GM19467 (cell line): ENCODE data around the gene EDC3.
"Not testable (repeated sequence)": the region's sequence is repeated elsewhere in the genome, so short reads cannot be mapped to it uniquely, and the experiment has no call there.

ENCODE experiments used
- ATAC-seq: cut with Tn5 transposase; IDR thresholded peaks from one replicate; pipeline ENCODE4 v1.9.1; 2021; ENCODE audit warnings: mild to moderate bottlenecking, moderate library complexity; ENCODE audit not compliant: unreplicated experiment

The EDC3 gene

DNA sequence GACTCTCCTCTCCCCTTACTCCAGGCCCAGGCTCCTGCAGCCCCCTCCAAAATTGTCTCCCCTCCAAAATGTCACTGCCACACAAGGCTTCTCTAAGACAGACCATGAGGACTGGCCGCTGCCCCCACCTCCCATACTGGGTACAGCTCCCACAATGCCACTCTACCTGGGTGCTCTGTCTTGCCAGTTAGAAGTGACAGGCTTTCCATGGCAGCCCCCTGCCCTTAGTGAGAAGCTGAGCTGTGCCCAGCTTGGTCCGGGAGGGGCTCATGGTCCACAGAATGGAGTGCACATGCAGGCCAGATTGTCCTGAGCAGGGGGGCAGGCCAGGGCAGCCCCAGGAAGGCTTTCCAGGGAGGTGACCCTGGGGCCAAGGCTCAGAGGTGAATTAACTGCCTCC, 83.1 kb downstream of the EDC3 start:
- no peak for ATAC-seq

DNA sequence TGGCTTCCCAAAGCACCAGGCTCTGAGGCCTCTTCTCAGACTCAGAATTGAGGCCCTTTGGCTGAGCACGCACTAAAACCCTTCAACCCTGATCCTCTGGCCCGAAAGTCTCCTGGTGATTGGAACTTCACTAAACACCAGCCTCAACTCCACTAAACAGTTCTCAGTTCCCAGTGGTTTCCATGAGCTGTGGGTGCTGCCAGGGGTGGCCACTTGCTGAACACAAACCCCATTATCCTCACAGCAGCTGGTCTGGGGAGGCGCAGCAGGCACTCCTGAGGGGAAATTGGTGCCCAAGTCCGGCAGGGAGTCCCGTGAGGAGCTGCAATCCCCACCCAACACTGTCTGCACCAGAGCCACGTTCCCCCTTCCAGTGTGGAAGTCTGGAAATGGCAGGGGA, 84.0 kb downstream of the EDC3 start:
- ATAC-seq: no peak

DNA sequence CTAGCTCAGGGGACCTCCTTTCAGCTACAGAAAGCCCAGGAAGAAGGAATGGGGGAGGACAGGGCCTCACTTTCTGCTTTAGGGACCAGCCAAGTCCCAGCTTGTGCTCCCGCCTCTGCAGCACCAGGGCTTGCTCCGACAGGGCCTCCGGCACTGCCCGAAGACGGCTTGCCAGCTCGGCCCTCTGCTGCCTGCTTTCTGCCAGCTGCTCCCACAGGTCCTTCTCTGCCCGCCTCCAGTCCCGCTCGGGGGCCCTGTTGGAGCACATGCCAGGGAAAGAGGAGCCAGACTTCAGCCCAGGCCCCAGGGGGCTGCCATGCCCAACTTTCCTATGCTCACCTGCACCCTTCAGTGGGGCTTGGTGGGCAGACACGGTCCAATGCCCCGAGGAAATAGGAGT, 84.5 kb downstream of the EDC3 start:
- no peak for ATAC-seq

DNA sequence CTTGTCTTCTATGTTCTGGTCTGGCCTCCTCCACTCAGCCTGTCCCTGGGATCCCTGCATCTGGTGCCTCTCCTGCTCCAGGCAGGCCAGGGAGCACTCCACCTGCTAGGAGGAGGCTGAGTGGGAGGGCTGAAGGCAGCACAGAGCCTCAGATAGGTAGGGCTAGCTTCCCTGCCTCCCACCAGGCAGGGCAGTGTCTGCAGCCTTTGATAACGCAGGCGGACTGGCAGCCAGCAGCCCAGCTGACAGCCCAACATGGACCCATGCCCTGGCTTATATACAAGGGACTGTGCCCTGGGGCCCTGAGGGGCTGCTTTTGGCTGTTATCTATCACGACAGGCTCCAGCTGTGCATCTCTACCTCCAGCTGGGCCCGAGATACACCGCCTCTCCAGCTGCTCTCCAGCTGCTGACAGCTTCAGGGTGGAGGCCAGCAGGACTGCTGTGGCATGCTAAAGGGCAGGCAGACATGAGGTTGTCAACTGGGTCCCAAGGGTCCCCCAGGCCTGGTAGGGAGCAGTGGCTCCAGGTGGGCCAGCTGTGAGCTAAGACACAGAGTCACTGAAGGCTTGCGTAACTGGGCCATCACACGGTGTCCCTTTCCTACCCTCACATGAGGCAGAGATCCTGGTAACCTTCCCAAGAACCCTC, 85.4 kb downstream of the EDC3 start:
- no peak for ATAC-seq

DNA sequence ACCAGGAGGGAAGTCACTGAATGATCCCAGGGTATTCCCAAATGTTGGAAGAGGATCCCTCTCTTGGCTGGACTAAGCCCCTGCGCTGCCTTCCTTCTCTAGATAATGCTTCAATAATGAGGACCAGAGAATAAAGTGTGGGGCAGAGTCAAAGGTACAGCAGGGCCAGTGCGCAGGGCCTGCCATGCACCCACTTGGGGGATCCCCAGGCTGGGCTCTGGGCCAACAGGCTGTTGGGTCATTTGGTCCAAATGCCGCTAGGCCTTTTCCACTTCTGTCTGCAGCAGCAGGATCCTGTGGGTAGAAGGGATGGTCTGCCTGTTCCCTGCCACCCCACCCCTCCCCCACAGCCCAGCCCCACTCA, 85.9 kb downstream of the EDC3 start:
- ATAC-seq: no peak

DNA sequence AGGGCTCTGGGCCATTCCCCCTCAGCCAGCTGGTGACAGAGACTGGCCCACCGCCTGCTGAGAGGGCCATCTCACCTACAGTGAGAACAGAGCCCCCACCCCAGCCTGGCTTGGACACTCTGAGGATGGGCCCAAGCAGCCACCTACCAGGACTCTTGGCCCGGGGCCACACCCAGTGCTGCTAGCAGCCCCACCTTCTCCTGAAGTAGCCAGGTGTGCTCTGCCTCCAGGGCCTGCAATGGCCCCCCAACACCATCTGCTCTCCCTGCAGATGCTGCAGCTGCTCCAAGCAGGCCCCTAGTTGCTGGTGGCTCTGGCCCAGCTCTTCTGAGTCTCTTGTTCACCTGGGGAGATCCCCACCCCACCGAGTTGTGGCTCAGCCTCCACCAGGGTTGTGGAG, 87.0 kb downstream of the EDC3 start:
- ATAC-seq: no peak

DNA sequence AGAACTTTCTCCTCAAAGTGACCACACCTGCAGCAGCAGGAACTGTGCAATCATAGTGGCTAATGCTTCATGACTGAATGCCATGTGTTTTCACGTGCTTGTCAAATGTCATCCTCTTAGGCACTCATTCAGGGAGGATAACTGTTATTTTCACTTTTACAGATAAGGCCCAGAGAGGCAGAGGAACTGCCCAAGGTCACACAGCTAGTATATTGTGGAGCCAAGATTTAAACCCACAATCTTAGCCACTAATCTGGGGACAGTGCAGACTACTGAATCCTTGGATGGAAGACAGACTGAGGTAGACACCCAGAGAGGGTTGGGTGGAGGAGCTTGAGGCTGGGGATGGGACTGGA, 90.1 kb downstream of the EDC3 start:
- no peak for ATAC-seq

DNA sequence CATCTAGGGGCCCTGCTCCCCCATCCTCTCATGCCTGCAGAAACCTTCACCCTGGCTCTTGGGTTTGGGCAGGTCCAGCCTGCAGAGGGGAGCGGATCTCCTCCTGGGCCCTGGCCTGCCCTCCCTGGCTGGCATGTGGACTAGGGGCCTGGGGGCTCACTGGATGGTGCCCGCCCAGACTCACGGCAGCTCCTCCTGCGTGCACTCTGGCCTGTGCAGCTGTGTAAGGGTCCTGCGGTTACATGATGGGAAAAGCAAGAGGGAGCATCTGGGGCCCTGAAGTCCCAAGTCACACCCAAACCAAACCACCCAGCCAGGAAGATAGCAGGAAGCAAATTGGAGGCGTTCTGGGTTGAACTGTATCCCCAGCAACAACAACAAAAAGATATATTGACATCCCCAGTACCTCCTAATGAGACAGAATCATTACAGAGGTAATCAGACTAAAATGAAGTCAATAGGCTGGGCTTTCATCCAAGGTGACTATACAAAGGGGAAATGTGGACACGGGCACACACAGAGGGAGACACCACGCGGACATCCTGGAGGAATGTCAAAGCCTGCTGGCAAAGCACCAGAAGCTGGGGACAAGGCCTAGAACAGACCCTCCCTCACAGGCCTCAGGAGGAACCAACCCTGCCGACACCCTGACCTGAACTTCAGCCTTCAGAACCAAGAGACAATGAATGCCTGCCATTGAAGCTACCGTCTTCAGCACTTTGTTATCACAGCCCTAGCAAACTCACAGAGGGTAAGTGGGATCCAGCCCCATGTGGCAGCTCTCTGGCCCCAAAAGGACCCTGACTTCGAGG, 90.6 kb downstream of the EDC3 start:
- ATAC-seq: no peak

DNA sequence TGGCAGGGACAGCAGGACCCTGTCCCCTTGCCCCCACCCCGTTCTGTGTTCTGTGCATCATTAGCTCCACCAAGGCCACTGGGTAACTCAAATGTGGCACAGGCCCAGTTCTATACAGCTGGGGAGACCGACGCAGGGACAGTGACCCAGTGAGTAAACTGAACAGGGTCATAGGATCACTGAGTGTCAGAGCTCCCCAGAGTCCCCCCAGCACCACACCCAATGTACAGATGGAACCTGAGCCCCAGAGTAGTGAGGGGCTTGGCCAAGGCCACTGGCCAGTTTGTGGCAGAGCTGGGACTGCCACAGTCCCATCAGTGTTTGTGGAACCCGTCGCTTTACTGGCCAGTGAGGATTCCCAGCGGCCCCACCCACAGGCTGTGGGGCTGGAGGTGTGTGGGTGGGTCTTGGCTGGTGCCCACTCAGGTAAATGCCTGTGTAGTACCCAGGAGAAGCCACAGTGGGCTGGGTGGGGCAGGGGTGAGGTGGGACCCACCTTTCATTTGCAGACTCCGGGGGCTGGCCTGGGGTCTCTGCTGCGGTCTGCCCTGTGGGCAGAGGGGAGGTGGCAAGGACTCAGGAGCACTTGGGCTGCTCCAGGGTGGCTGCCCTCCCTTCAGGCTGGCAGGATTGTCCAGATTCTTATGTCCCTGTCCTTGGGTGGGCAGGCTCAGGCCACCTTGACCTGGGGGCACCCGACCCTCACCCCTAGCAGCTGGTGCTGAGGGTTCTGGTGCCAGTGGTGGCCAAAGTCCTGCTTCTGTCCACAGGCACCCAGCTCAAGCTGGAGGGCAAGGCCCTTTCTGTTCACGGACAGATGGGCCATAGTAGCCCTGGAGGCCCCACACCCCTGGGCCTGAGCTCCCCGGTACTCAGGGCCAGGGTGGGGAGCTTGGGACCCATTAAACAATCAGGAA, 91.8 kb downstream of the EDC3 start:
- ATAC-seq: no peak

DNA sequence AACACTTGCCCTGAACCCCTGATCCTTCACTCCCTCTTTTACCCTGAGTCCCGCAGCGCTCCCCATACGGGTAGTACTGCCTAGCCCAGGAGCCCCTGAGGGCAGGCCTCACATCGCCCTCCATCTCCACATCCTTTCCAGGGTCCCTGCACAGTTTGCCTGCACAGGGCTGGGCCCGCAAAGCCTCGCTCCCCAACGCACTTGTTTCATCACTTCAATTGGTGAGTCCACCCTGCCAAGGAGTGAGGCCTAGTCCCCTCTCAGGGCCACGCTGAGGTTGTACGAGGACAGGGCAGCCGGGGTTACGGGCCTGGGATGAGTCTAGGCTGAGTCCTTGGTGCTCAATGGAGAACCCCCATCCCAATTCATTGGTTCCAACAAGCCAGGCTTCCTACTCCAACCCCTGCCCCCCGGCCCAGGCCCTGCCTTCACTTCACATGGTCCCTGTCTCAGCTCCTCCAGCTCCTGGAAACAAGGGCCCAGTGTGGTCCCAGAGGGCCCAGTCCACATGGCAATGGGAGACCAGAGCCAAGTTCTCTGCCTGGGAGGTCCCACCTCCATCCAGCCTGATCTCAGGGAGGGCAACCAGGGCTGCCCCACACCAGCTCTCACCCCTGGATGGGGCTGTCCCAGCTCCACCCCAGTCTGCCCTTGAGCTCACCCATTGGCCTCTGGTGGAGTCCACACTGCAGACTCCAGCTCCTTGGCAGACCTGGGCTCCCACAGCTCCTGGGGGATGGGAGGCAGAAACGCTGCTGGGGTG, 92.6 kb downstream of the EDC3 start:
- no peak for ATAC-seq

DNA sequence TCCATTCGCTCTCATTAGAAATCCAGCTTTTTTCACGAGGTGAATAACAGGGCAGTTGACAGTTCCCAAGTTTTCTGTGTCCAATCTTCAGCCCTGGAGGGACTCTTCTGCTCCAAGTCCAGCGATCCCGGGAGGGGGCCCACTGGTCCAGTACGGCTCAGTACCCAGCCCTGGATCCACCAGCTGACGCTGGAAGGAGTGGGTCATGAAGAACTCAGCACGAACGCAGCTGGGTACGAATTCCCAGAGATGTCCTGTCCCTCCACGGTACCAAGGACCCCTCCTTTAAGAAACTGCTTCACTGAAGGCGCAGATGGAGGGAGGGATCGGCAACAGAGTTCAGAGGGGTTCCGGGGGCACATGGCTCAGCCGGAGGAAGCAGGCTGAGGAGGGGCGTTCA, 96.7 kb downstream of the EDC3 start:
- ATAC-seq: no peak

DNA sequence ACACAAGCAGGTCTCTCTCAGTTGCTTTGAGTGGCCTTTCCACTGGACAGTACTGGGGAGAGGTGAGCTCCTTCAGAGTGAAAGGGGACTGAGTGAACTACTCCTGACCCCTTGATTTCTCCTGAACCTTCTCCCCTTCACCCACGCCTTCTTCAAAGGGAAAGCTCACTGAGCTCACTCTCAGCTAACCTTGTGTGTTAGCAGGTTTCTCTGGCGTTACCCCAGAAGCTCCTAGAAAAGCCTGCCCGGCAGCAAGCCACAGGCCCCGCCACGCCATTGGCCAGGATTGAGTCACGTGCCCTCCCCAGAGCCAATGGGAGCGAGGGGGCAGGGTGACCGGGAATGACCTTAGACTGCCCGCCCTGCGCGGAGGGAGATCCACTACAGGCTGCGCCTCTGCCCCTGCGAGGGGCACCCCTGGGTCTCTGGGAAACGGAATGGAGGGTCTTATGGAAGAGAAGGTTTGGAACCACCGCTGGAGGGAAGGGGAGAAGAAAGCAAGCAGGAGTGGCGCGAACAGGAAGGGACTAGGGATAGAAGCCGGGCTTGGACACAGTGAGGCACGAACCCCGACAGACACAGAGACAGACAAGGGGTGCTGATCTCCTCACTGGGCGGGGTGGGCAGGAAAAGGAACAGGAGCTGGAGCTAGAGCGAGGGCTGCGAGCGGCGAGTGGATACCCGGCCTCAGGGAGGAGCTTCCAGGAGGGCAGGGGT, 97.5 kb downstream of the EDC3 start:
- peak; percentile 89 for ATAC-seq

DNA sequence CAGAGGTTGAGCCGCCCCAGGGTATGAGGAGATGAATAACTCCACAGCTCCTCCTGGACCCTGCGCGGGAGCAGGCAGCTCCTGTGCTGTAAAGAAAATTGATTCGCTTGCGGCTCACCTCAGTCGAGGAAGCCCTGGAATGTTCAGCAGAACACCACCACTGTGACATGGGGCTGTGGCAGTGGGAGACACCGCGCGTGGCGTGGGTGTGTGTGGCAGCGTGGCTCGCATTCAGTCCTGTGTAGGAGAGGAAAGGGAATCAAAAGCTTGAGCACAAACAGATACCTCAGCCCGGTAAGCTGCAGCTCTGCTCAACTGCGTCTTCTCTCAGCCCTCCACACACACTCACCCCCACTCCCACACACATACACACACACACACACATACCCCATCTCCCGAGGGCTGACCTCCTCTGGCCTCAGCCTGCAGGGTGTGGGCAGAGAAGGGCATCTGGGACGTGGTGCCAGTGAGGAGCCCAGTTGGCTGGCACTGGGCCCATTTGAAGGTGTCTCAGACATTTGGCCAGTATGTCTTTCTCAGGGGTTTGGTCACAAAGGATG, 98.6 kb downstream of the EDC3 start:
- not testable (repeated sequence) for ATAC-seq

DNA sequence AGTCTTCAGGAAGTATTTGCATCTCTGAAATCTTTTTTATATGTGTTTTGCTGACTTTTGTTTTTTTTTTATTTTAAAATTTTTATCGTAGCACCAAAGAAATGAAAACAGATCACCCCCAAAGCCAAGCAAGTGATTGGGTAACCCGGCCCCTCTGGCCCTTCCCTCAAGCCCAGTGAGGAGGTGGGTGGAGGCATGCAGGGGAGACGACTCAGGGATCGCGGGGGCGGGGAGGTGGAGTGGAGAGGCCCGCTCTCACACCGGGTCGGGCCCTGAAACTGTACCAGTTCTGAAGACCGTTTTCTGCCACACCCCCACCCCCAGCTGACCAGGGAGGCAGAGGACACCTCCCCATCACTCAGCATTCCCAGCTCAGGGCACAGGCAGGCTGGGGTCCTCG, 99.1 kb downstream of the EDC3 start:
- not testable (repeated sequence) for ATAC-seq

DNA sequence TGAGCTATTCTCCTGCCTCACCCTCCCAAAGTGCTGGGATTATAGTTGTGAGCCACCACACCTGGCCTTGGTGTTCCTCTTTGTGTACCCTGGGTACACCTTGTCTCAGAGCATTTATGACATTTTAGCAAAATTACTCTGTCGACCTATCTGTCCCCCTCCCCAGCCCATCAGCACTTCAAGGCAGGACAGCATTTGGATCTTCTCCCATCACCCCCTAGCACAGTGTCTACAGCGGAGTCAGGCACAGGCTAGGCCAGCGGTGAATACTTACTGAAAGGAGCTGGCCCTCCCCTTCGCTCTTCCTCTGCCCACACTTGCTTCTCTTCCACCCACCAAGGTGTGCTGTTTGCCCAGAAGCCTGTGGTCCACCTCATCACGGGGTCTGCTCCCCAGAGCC, 100.6 kb downstream of the EDC3 start:
- ATAC-seq: no peak

DNA sequence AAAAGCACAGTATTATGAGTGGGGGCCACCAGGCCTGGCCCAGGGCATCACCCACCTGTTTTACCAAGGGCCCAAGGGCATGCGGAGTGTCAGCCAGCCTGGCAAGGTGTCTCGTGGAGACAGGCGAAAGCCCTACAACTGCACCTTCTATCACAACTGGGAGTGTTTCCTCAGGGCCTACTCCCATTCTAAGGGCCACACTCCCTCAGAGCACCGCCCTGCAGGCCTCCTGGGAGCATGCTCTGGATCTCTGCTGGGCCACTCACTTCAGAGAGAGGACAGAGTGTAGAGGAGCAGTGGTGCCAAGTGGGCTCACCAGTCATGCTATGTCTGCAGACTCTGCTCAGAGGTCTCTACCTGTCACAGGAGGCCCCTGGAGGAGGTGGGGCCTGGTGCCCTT, 101.4 kb downstream of the EDC3 start:
- no peak for ATAC-seq

DNA sequence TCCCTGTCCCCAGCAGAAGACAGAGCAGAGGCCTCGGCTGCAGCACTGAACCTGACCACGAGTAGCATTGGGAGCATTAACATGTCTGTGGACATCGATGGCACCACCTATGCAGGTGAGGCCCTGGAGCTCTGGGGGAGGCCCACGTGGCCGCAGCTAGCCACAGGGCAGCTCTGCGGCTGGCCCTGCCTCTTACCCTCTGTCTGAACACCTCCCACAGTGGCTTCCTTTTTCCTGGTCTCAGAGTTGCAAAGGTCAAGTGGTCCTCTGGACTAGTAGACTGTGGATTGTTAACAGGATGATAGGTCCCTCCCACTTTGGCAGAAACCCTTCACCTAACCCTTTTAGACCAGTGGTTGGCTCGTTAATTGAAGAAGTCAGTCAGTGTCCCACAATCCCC, 102.7 kb downstream of the EDC3 start:
- ATAC-seq: no peak

DNA sequence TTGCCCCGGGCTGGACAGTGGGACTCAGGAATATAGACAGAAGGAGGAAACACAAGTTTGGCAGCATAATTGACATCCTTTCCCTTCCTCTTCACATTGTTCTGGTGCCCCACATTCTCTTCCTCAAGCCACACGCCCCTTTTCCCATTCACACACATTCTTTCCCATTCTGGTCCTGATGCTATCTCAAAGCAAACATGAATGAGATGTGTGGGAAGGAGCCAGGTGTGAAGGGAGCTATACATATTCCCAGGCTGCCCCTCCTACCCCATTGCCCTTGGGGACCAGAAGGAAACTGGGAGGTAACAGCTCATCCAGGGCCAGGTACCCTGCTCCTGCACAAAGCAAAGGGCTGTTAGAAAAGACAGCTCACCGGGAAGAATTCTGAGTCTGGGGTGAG, 103.6 kb downstream of the EDC3 start:
- ATAC-seq: no peak

DNA sequence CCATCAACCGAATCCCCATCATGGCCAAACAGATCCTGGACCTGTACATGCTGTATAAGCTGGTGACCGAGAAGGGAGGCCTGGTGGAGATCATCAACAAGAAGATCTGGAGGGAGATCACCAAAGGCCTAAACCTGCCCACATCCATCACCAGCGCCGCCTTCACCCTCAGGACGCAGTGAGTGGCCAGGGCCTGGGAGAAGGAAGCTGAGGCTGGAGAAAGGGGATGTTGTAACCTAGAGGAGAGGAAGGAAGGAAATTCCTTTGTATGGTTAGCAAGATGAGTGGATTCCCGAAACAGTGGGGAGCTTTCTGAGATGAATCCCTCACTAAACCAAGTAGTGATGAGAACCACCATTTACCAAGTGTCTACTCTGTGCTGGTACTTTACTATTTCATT, 106.0 kb downstream of the EDC3 start:
- ATAC-seq: no peak

DNA sequence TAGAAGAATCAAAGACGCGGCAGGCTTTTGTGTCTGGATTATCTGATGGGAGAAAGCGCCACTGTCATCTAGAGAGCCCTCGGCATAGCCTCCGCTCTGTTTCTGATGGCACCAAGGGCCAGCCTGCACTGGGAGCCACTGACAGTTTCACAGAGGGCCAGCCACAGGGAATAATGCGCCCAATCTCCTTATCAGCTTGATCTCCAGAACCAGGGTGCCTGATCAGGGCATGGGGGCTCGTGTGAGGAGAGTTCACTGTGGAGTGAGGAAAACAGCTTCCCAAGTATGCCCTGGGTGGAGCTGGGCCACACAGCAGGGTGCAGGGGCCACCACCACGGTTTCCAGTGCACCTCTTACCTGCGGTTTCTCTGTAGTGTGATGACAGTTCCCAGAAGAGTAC, 110.0 kb downstream of the EDC3 start:
- ATAC-seq: no peak
